Measurements from ENCODE around the gene PDK2. TPM values are rescaled to one million over a fixed set of nuclear protein-coding genes. Genes with fewer than 3 reads are reported as not detected.

PDK2 gene
- total and polyA plus RNA-seq, 5 experiments from 2014 or later = 27.9 to 47.4 (median 44.4) TPM

DNA sequence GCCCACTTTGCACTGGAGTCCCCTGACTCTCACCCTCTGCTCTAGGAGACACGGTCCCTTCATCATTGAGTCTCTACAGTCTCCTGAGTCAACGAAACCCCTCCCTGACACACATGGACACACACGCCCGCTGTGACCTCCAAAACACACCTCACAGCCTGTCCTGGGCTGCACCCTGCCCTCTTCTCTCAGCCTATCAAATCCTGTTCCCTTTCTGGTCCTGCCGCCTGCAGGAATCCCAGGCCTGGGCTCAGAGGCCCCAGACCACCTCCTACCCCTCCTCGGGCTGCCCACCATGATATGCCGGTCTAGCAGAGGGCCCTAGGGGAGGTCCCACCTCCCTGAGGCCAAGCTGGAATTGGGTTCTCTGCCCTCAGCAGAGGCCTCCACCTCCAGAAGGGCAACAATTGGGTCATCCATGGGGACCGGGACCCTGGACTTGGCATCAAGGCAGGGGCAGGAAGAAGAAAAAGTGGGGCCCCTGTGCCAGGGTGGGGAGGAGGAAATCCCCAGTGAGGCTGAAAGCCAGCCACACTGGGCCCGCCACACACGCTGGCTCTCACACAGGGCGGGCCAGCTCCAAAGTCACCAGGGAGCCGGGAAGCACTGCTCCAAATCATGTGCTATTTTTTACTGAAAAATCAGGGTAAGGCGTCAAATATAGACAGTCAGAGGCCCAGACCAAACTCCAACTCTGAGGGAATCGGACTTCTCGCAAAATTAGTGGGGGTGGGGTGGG, 51.9 kb downstream of the PDK2 start:
- H3K4me3 Mint-ChIP-seq = peak overlapping the region; percentile 87 to 98 (median 95)
- H3K4me1 Mint-ChIP-seq = peaks cover 46 to 75% (median 68%) of the 10 kb centered on the region in 4 donors
- H3K27me3 Mint-ChIP-seq = no peaks in the 10 kb centered on the region
- ATAC-seq (no peak), DNase-seq (no peak)
- H3K36me3 Mint-ChIP-seq = peaks cover 0 to 34% (median 4%) of the 10 kb centered on the region in 3 donors
- peak overlapping the region; percentile 89 to 97 (median 94) for H3K27ac Mint-ChIP-seq
- POLR2A ChIA-PET = interaction anchor here (0.8 to 2.8 kb wide), 8 partner anchors 8 to 31 kb away, joined by 3 to 10 read pairs (median 8); partner anchors contain the start of gene SGCA
- no peaks in the 10 kb centered on the region for H3K9me3 Mint-ChIP-seq

DNA sequence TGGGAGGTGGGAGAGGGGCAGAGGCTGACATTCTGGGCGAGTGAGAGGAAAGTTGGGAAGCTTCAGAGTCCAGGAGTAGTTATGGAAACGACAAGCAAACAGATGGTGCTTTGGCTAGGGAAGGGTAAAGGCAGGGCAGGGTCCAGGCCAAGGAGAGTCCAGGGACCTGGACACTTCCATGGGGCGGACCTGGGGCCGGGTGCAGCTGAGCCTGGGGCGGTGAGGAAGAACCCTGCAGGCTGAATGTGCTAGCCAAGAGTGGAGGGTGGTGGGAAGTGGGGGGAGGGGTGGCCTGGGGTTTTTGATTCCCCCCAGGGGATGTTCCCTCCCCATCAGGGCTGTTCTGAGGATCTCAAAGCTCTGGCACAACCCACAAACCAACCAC, 52.7 kb downstream of the PDK2 start:
- H3K36me3 Mint-ChIP-seq = peaks cover 0 to 28% (median 4%) of the 10 kb centered on the region in 3 donors
- POLR2A ChIA-PET = interaction anchor here (0.5 to 2.8 kb wide), 10 partner anchors 8 to 52 kb away, joined by 3 to 10 read pairs (median 6); partner anchors contain the start of gene SGCA

GRCh38 chr17:50148226-50149090, 53.3 kb downstream of the PDK2 start:
- DNase-seq (peak in 9 of 10 donors; percentile 44 to 82 (median 58)), ATAC-seq (peak; percentile 10 to 15)
- POLR2A ChIA-PET = interaction anchor here (0.5 to 7.8 kb wide), 13 partner anchors 7 to 54 kb away, joined by 3 to 90 read pairs (median 5); partner anchors contain the start of gene SGCA
- Mint-ChIP-seq H3K4me1 (peaks cover 36 to 69% (median 63%) of the 10 kb centered on the region in 4 donors), H3K36me3 (peaks cover 0 to 23% (median 0%) of the 10 kb centered on the region in 3 donors), H3K9me3 (no peaks in the 10 kb centered on the region), H3K27me3 (no peaks in the 10 kb centered on the region), H3K27ac (peak overlapping the region; percentile 59 to 95 (median 91)), H3K4me3 (peak overlapping the region; percentile 87 to 98 (median 95))

More for the DNA sequence above, 52.7 kb downstream of the PDK2 start:
- Mint-ChIP-seq H3K4me1 (peaks cover 40 to 74% (median 67%) of the 10 kb centered on the region in 4 donors), H3K9me3 (no peaks in the 10 kb centered on the region), H3K27me3 (no peaks in the 10 kb centered on the region), H3K4me3 (peak overlapping the region; percentile 87 to 98 (median 95)), H3K27ac (peak overlapping the region; percentile 81 to 97 (median 92))
- DNase-seq = no peak
- no peak for ATAC-seq

DNA sequence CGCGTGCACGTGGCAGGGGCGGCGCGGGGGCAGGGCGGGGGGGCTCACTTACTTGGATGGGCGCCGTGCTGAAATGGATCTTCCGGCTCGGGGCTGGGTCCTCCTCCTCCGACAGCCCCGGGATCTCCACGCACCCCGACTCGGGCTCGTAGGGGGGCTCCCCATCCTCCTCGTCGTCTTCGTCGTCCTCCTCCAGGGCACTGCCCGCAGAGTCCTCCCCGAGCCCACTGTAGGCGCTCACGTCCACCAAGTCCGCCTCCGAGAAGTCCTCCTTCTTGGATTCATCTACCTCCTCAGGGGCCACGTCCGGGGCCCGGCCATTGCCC, 53.9 kb downstream of the PDK2 start:
- H3K36me3 Mint-ChIP-seq = peaks cover 0 to 20% (median 0%) of the 10 kb centered on the region in 3 donors
- H3K4me1 Mint-ChIP-seq = peaks cover 31 to 69% (median 61%) of the 10 kb centered on the region in 4 donors
- DNase-seq (no peak), ATAC-seq (peak; percentile 7 to 9)
- H3K27ac Mint-ChIP-seq = peak overlapping the region in 9 of 10 donors; percentile 25 to 95 (median 90)
- H3K9me3 Mint-ChIP-seq = no peaks in the 10 kb centered on the region
- POLR2A ChIA-PET = interaction anchor here (0.5 to 7.8 kb wide), 9 partner anchors 8 to 55 kb away, joined by 3 to 90 read pairs (median 8); partner anchors contain the start of gene SGCA
- peak overlapping the region; percentile 80 to 95 (median 90) for H3K4me3 Mint-ChIP-seq
- no peaks in the 10 kb centered on the region for H3K27me3 Mint-ChIP-seq

DNA sequence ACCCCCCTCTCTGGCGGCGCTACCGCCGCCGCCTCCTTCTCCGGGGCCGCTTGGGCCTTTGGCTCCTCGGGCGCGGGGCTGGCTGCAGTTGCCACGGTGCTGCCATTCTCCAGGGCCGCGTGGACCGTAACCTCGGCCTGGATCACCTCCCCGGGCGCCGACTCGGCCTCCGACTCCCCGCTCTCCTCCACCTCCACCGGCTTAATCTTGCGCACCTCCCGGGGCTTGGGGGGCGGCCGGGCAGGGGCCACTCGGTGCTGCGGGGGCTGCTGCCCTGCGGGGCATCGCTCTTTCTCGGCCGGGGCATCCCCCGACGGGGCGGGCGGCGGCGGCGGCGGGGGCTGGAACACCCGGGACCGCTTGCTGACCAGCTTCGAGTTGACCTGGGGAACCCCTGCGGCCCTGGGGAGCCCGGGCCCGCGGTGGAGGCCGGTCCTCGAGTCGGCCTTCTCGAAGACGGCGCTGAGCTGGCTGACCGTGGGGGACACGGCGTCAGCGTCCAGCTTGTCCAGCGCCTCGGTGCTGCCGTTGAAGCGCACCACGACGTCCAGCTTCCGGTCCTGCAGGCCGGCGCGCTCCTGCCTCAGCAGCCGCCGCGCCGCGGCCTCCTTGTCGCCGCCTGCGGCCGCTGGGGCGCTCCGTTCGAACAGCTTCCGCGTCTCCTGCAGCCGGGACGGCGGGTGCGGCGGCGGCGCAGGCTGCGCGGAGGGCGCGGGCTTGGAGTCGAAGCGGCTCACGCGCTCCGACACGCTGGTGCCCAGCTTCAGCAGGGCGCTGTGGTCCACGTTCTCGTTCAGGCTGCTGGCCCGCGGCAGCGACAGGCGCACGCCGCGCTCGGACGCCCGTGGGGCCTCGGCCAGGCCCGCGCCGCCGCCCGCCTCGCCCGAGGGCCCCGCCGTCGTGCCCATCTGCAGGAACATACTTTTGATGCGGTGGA, 54.5 kb downstream of the PDK2 start:
- Mint-ChIP-seq H3K36me3 (peaks cover 0 to 13% (median 0%) of the 10 kb centered on the region in 3 donors), H3K9me3 (no peaks in the 10 kb centered on the region), H3K27me3 (no peaks in the 10 kb centered on the region), H3K27ac (peak overlapping the region in 8 of 10 donors; percentile 73 to 95 (median 90)), H3K4me1 (peaks cover 25 to 69% (median 61%) of the 10 kb centered on the region in 4 donors), H3K4me3 (peak overlapping the region; percentile 80 to 95 (median 90))
- peak; percentile 49 to 72 (median 62) for DNase-seq
- peak; percentile 34 to 46 for ATAC-seq
- POLR2A ChIA-PET = interaction anchor here (0.5 to 7.8 kb wide), 13 partner anchors 9 to 56 kb away, joined by 3 to 90 read pairs (median 6); partner anchors contain the start of gene SGCA

DNA sequence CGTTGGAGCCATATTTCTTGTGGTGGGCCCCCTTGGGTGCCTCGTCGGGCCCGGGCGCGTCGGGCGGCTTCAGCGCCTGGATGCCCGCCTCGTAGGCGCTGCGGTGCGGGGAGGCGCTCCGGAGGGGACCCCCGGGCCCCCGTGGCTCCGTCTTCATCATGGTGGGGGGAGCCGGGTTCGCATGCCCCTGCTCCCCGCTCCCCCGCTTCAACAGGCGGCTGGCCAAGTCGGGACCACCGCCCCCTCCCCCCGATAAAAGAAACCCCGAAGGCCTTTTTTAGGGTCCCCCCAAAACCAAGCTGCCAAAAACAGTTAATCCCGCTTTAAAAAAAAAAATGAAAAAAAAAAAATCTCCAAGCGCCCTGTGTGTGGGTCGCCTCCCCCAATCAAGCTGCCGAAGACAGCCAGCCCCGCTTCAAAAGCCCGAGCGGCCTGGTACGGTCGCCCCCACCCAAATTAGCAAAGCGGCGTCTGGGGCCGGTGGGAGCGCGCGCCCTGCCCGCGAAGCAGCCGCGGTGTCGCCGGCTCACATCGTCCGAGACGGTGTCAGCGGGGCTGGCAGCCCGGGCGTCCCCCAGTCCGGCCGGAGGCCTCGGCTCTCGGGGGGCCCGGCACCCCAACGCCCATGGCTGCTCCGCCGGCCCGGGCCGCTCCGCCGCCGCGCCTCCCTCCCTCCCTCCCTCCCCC, 55.3 kb downstream of the PDK2 start, which contains the start of gene PPP1R9B:
TSS of gene PPP1R9B (minus strand) at position 324 of the 687 bp plus-strand sequence. CDS start at position 160, 164 bp downstream.
- Mint-ChIP-seq H3K27me3 (no peaks in the 10 kb centered on the region), H3K9me3 (no peaks in the 10 kb centered on the region), H3K36me3 (peaks cover 0 to 5% (median 0%) of the 10 kb centered on the region in 3 donors), H3K4me3 (peak within 1 kb of the TSS; percentile 86 to 95 (median 90)), H3K4me1 (peaks cover 20 to 68% (median 62%) of the 10 kb centered on the region in 4 donors), H3K27ac (peak within 1 kb of the TSS; percentile 66 to 95 (median 91))
- POLR2A ChIA-PET = interaction anchor here (0.6 to 7.8 kb wide), 9 partner anchors 9 to 947 kb away, joined by 3 to 90 read pairs (median 4); partner anchors contain the start of gene XYLT2
- ATAC-seq (peak; percentile 7 to 14), DNase-seq (no peak)

DNA sequence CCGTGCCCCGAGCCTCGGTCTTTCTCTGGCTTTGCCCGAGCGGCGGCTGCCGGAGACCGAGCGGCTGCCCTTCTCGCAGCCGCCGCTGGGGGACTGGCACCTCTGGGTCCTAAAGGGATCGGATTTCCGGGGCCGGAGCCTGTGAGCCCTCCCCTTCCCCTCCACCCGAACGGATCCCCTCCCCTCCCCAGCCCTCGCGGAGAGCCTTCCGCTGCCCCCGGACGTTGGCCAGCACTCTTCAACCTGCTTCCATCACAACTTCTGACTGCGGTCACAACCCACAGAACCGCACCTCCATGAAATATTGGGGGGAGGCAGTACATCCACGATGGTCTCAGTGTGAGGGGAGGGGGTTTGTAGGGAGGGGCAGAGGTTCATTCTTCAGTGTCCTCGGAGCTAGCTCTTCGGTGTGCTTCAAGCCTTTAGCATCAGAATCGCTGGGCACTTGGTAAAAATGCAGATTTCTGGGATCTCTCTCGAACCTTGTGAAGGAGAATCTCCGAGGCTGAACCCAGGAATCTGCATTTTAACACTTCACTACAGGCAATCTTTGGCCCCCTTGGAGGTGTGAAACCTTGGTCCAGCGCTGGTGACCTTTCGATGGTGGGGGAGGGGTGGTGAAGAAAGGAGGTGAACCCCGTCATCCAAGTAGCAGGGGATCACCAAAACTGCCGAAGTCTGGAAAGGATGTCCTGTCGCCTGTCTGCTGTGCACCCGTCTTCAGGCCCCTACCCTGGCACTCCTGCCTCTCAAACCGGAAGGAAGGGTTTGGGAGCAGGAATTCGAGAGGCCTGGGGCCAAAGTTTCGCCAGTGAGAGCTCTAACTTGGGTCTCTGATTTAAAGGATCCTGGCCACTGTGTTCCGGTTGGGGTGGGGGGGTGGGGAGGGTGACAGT, 56.1 kb downstream of the PDK2 start:
- ATAC-seq = peak; percentile 66 to 72
- Mint-ChIP-seq H3K4me1 (peaks cover 15 to 60% (median 54%) of the 10 kb centered on the region in 4 donors), H3K4me3 (peak overlapping the region; percentile 81 to 93 (median 88)), H3K36me3 (peaks cover 0 to 3% (median 0%) of the 10 kb centered on the region in 3 donors), H3K9me3 (no peaks in the 10 kb centered on the region), H3K27ac (peak overlapping the region; percentile 66 to 95 (median 91)), H3K27me3 (no peaks in the 10 kb centered on the region)
- POLR2A ChIA-PET = interaction anchor here (0.5 to 7.8 kb wide), 12 partner anchors 10 to 946 kb away, joined by 3 to 90 read pairs (median 4); partner anchors contain the start of gene XYLT2
- DNase-seq = peak; percentile 69 to 89 (median 79)

GRCh38 chr17:50151937-50152547, 56.9 kb downstream of the PDK2 start:
- Mint-ChIP-seq H3K36me3 (peaks cover 0 to 2% (median 0%) of the 10 kb centered on the region in 3 donors), H3K9me3 (no peaks in the 10 kb centered on the region), H3K4me1 (peaks cover 13 to 53% (median 47%) of the 10 kb centered on the region in 4 donors), H3K27ac (peak overlapping the region; percentile 66 to 95 (median 91)), H3K27me3 (no peaks in the 10 kb centered on the region), H3K4me3 (peak overlapping the region; percentile 81 to 93 (median 88))
- peak in 4 of 10 donors; percentile 46 to 64 (median 52) for DNase-seq
- ATAC-seq = peak; percentile 12 to 22
- POLR2A ChIA-PET = interaction anchor here (0.5 to 7.8 kb wide), 11 partner anchors 9 to 452 kb away, joined by 3 to 90 read pairs (median 4); no protein-coding TSS in a partner anchor

- peak overlapping the region in 9 of 10 donors; percentile 82 to 95 (median 91) for H3K27ac Mint-ChIP-seq
- no peaks in the 10 kb centered on the region for H3K9me3 Mint-ChIP-seq
- no peaks in the 10 kb centered on the region for H3K36me3 Mint-ChIP-seq
- DNase-seq (no peak), ATAC-seq (no peak)
- H3K4me1 Mint-ChIP-seq = peaks cover 8 to 49% (median 46%) of the 10 kb centered on the region in 4 donors
- H3K4me3 Mint-ChIP-seq = peak overlapping the region in 6 of 10 donors; percentile 81 to 93 (median 88)
- H3K27me3 Mint-ChIP-seq = no peaks in the 10 kb centered on the region
- POLR2A ChIA-PET = interaction anchor here (0.7 to 7.8 kb wide), 7 partner anchors 9 to 59 kb away, joined by 3 to 90 read pairs (median 5); no protein-coding TSS in a partner anchor
Observed at GRCh38 chr17:50152736-50153135, 57.6 kb downstream of the PDK2 start.
